ENCODE measurements around the gene TPRKB. TPM values are rescaled to one million over a fixed set of nuclear protein-coding genes. Genes with fewer than 3 reads are reported as not detected.

The TPRKB gene
- total RNA-seq, 1 experiment from 2014 or later, result 44.7 TPM

DNA sequence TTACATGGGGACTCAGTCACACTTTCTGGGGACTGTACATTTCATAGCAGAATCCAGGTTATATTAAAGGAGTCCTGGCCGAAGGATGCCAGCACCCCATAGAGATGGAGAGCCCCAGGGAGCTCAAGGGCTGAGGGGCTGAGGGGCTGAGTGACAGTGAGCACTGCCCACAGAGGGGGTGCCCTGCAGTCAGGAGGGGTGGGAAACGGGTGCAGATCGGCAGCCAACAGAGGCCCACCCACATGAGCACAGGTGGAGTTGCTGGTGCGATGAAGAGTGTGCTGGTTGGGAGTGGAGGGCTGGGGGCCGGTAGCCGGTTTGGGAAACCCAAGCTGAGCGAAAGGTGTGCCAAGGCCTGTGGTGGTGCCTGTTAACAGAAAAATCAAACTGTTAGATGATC lies 32.1 kb downstream of the TPRKB start:
- H2BK120ac ChIP-seq (ENCODE audit: low read depth, low read length, poor library complexity, severe bottlenecking), result no peak overlapping the region
- peaks cover 3 to 8% of the 10 kb centered on the region in 2 experiments; a peak in 3 of 5 replicates for H3K9me3 Mint-ChIP-seq
- no peak for DNase-seq
- TF ChIP-seq, protein P1, sequence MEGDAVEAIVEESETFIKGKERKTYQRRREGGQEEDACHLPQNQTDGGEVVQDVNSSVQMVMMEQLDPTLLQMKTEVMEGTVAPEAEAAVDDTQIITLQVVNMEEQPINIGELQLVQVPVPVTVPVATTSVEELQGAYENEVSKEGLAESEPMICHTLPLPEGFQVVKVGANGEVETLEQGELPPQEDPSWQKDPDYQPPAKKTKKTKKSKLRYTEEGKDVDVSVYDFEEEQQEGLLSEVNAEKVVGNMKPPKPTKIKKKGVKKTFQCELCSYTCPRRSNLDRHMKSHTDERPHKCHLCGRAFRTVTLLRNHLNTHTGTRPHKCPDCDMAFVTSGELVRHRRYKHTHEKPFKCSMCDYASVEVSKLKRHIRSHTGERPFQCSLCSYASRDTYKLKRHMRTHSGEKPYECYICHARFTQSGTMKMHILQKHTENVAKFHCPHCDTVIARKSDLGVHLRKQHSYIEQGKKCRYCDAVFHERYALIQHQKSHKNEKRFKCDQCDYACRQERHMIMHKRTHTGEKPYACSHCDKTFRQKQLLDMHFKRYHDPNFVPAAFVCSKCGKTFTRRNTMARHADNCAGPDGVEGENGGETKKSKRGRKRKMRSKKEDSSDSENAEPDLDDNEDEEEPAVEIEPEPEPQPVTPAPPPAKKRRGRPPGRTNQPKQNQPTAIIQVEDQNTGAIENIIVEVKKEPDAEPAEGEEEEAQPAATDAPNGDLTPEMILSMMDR (conservative IDR thresholded peaks at IDR 0.05), result no peak
- no peak overlapping the region for H3K27ac Mint-ChIP-seq
- no peaks in the 10 kb centered on the region for H3K79me2 ChIP-seq (ENCODE audit: insufficient read depth, low read length)
- H3K9ac ChIP-seq (ENCODE audit: extremely low read depth, insufficient read length, low read length), result no peak overlapping the region
- H3K4ac ChIP-seq (ENCODE audit: low read depth, low read length), result no peak overlapping the region
- no peak overlapping the region for H3K56ac ChIP-seq (ENCODE audit: insufficient read length, low read depth, low read length)
- no peak overlapping the region for H2AK5ac ChIP-seq (ENCODE audit: insufficient read length, low read length)
- no peak overlapping the region for H3K27ac ChIP-seq (ENCODE audit: insufficient read length, low read depth, low read length)
- H3K4me1 ChIP-seq (ENCODE audit: insufficient read depth, low read length), result no peaks in the 10 kb centered on the region
- no peak overlapping the region for H2AFZ ChIP-seq (ENCODE audit: low read length)
- no peak overlapping the region for H4K5ac ChIP-seq (ENCODE audit: insufficient read length, low read depth, low read length)
- H2BK5ac ChIP-seq (ENCODE audit: insufficient read length, low read length), result no peak overlapping the region
- H3K4me2 ChIP-seq (ENCODE audit: insufficient read depth, insufficient read length, low read length), result no peak overlapping the region
- no peak overlapping the region for H3K23ac ChIP-seq (ENCODE audit: insufficient read length, low read depth, low read length)
- H4K8ac ChIP-seq (replicated peaks; ENCODE audit: insufficient read length, low read depth, low read length), result no peak overlapping the region
- H3K4me1 Mint-ChIP-seq, result peaks cover 11 to 12% of the 10 kb centered on the region in 2 experiments
- no peak overlapping the region for H3K4me3 Mint-ChIP-seq
- H3K27me3 Mint-ChIP-seq (ENCODE audit: low read depth), result peaks cover 78% of the 10 kb centered on the region
- no peak overlapping the region for H2BK15ac ChIP-seq (ENCODE audit: low read depth, low read length)
- WGBS (ENCODE audit: extremely low coverage, insufficient read length, low lambda C conversion rate), result no CpG with 5 or more reads among the region's 7 CpGs
- H2BK12ac ChIP-seq (ENCODE audit: insufficient read length, low read depth, low read length), result no peak overlapping the region
- no peaks in the 10 kb centered on the region for H3K23me2 ChIP-seq (ENCODE audit: insufficient read length, low read depth, low read length, poor library complexity, severe bottlenecking)
- H3K36me3 Mint-ChIP-seq (ENCODE audit: insufficient read depth in 1 of 3, low read depth in 3 of 3), result no peaks in the 10 kb centered on the region
- no peaks in the 10 kb centered on the region for H4K20me1 ChIP-seq (ENCODE audit: control insufficient read depth, insufficient read depth, insufficient read length)
- no peaks in the 10 kb centered on the region for H3K27me3 ChIP-seq (ENCODE audit: insufficient read depth, low read length)
- no peak overlapping the region for H3T11ph ChIP-seq (ENCODE audit: low read length)
- H2BK20ac ChIP-seq (ENCODE audit: low read depth, low read length, poor library complexity, severe bottlenecking), result no peak overlapping the region
- no peak overlapping the region for H3K14ac ChIP-seq (ENCODE audit: insufficient read depth, low read length)
- H3K18ac ChIP-seq (ENCODE audit: insufficient read length, low read depth, low read length), result no peak overlapping the region
- no peaks in the 10 kb centered on the region for H3K79me1 ChIP-seq (ENCODE audit: insufficient read depth, low read depth, low read length, poor library complexity, severe bottlenecking)
- no peaks in the 10 kb centered on the region for H3K9me3 ChIP-seq (ENCODE audit: control insufficient read depth, low read depth, low read length)
- no peak overlapping the region for H4K91ac ChIP-seq (ENCODE audit: insufficient read length, low read depth, low read length)

All from H9 (cell line).